ENCODE results near the gene ST14. TPM values are rescaled to one million over a fixed set of nuclear protein-coding genes. Genes with fewer than 3 reads are reported as not detected.

ST14 gene
- total and polyA plus RNA-seq, 8 donors = 37.5 to 101 (median 48.5) TPM

- no peak for FAIRE-seq
- 65 to 73% methylated on average over 8 of the region's 8 CpGs for WGBS, 2 donors
- peak in 1 of 6 donors; percentile 31 for DNase-seq
- Histone ChIP-seq H3K4me1 (peaks cover 34 to 48% (median 47%) of the 10 kb centered on the region in 3 donors), H3K36me3 (no peaks in the 10 kb centered on the region), H3K27me3 (no peaks in the 10 kb centered on the region), H3K9me3 (no peaks in the 10 kb centered on the region), H3K27ac (peak overlapping the region; percentile 53 to 83 (median 78)), H3K4me3 (no peak overlapping the region)
- no peak for ATAC-seq
- intact Hi-C loops (cut with DNase I) = no loop called here
- no peak for TF ChIP-seq CTCF (IDR thresholded peaks at IDR 0.05)
Observed at GRCh38 chr11:130180896-130181294, 21.3 kb downstream of the ST14 start.

- intact Hi-C loops (cut with DNase I) = no loop called here
- H3K27ac ChIP-seq = peak overlapping the region; percentile 55 to 83 (median 78)
- TF ChIP-seq CTCF (IDR thresholded peaks at IDR 0.05) = no peak
- no peaks in the 10 kb centered on the region for H3K9me3 ChIP-seq
- FAIRE-seq (peak; percentile 57), ATAC-seq (peak; percentile 78 to 87 (median 79)), DNase-seq (peak in 4 of 6 donors; percentile 52 to 71 (median 66))
- no peaks in the 10 kb centered on the region for H3K27me3 ChIP-seq
- H3K4me1 ChIP-seq = peaks cover 34 to 48% (median 47%) of the 10 kb centered on the region in 3 donors
- H3K4me3 ChIP-seq = peak overlapping the region in 1 of 4 donors; percentile 8
- no peaks in the 10 kb centered on the region for H3K36me3 ChIP-seq
- 11 to 13% methylated on average over 11 of the region's 11 CpGs for WGBS, 2 donors
Observed at GRCh38 chr11:130181295-130182272, 22.0 kb downstream of the ST14 start.

- no peak for FAIRE-seq
- Histone ChIP-seq H3K27me3 (no peaks in the 10 kb centered on the region), H3K4me1 (peaks cover 31 to 33% (median 32%) of the 10 kb centered on the region in 3 donors), H3K27ac (no peak overlapping the region), H3K9me3 (no peaks in the 10 kb centered on the region), H3K36me3 (no peaks in the 10 kb centered on the region), H3K4me3 (no peak overlapping the region)
- intact Hi-C loops (cut with DNase I) = no loop called here
- no peak for TF ChIP-seq CTCF (IDR thresholded peaks at IDR 0.05)
- 87 to 88% methylated on average over 11 of the region's 11 CpGs for WGBS, 2 donors
- no peak for ATAC-seq
- no peak for DNase-seq
Observed at GRCh38 chr11:130183878-130184610, 24.5 kb downstream of the ST14 start.

- 92 to 94% methylated on average over 13 of the region's 13 CpGs for WGBS, 2 donors
- Histone ChIP-seq H3K36me3 (peaks cover 0 to 4% (median 0%) of the 10 kb centered on the region in 3 donors), H3K27ac (no peak overlapping the region), H3K4me3 (no peak overlapping the region), H3K9me3 (no peaks in the 10 kb centered on the region), H3K27me3 (no peaks in the 10 kb centered on the region), H3K4me1 (peaks cover 5 to 6% (median 5%) of the 10 kb centered on the region in 3 donors)
- no peak for ATAC-seq
- no peak for TF ChIP-seq CTCF (IDR thresholded peaks at IDR 0.05)
- no peak for FAIRE-seq
- intact Hi-C loops (cut with DNase I) = no loop called here
- DNase-seq = no peak
Observed at GRCh38 chr11:130187096-130187495, 27.5 kb downstream of the ST14 start.
